ENCODE measurements around the gene UQCR11.
"Not testable (repeated sequence)": the region's sequence is repeated elsewhere in the genome, so short reads cannot be mapped to it uniquely, and the experiment has no call there.

The UQCR11 gene

GRCh38 chr19:1605236-1606137, at the start of gene UQCR11:
UQCR11 (minus strand) TSS chr19:1605462; CDS start chr19:1605409, 53 bp downstream.
- DNase-seq (ENCODE audit: low read depth in 2 of 2), result peak; percentile 86 to 87

DNA sequence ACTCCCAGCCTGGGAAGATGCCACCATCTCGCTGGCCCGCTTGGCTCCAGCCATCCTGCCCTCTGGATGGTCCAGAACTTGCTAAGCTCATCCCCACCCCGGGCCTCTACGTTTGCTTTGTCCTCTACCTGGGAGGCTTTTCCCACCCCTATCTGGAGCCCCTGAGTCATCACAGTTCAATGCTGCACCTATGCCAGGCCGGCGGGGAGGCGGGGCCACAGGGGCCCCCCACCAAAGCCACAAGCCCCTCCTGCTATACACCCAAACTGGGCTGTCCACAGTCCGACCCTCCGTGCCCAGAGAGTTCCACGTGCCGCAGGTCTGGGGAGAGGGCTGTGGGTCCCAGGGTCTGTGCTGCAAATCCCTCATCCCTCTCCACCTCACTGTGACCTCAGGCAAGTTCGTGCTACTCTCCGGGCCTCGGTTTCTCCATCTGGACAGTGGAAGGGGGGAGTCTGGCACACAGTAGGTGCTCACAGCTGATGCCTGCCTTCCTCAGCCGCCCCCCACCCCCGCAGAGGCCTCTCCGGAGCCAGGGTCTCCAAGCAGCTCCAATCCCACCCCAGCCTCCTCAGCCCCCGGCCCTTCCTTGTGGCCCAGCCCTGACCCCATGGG, 49.0 kb upstream of the UQCR11 start:
- DNase-seq (ENCODE audit: low read depth in 2 of 2), result no peak

DNA sequence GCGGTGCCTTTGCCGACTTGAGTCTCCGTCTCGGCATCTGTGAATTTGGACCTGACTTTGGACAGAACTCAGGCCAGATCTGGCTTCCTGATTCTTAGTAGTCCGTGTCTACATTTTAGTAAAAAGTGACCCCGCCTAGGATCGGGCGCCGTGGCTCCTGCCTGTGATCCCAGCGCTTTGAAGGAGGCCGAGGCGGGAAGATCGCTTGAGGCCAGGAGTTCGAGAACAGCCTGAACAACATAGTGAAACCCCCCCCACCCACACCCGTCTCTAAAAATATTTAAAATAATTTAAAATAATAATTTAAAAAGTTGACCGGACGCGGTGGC, 48.0 kb upstream of the UQCR11 start:
- no peak for DNase-seq (ENCODE audit: low read depth in 2 of 2)

GRCh38 chr19:1652471-1653299, 47.4 kb upstream of the UQCR11 start, which contains the start of gene TCF3:
TCF3 (minus strand) TSS chr19:1652615; CDS start chr19:1650248, 2,367 bp downstream.
- peak; percentile 99 for DNase-seq (ENCODE audit: low read depth in 2 of 2)

- no peak for DNase-seq (ENCODE audit: low read depth in 2 of 2)
These were observed 46.5 kb upstream of the UQCR11 start for GRCh38 chr19:1651568-1652291.

DNA sequence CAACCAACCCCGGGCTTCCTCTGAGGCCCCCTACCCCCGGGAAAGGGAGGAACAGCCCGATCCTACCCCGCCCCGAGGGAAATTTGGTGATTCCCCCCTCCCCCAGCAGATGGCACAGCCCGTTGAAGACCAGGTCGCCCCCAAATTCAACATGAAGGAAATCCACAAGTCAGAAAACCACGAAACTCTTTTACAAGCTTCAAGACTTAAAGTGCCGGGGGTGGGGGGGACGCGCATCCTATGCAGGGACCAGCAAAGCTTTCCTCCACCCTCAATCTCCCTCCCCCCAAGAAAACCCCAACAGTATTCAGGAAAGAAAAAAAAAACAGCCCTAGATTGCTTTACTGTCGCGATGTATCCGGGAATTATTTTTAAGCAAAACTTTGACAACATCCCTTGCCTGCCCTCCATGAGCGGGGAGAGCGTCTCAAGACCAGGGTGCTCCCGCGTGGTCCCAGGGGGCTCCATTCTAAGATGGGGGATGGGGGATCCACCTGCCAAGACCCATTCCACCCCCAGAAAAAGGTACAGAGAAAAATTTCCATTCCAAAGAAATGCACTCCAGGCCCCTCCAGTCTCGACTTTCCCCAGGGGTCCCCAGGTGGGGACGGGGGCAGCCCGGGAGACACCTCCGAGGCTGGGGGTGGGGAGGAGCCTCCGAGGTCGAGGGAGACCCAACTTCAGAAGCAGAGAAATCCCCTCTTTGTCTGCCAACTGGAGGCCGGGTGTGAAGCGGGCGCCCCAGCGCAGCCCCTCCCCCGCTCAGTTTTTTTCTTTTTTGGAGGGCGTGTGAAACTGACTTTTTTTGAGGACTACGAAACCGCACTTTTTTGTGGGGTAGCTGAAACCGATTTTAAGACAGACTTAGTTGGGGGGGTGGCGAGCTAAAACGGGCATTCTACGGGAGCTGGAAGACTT, 45.6 kb upstream of the UQCR11 start:
- no peak for DNase-seq (ENCODE audit: low read depth in 2 of 2)

GRCh38 chr19:1649706-1650649, 44.7 kb upstream of the UQCR11 start:
- no peak for DNase-seq (ENCODE audit: low read depth in 2 of 2)

GRCh38 chr19:1648920-1649541, 43.8 kb upstream of the UQCR11 start:
- DNase-seq (ENCODE audit: low read depth in 2 of 2), result no peak

- DNase-seq (ENCODE audit: low read depth in 2 of 2), result no peak
These were observed 43.2 kb upstream of the UQCR11 start for GRCh38 chr19:1648459-1648849.

DNA sequence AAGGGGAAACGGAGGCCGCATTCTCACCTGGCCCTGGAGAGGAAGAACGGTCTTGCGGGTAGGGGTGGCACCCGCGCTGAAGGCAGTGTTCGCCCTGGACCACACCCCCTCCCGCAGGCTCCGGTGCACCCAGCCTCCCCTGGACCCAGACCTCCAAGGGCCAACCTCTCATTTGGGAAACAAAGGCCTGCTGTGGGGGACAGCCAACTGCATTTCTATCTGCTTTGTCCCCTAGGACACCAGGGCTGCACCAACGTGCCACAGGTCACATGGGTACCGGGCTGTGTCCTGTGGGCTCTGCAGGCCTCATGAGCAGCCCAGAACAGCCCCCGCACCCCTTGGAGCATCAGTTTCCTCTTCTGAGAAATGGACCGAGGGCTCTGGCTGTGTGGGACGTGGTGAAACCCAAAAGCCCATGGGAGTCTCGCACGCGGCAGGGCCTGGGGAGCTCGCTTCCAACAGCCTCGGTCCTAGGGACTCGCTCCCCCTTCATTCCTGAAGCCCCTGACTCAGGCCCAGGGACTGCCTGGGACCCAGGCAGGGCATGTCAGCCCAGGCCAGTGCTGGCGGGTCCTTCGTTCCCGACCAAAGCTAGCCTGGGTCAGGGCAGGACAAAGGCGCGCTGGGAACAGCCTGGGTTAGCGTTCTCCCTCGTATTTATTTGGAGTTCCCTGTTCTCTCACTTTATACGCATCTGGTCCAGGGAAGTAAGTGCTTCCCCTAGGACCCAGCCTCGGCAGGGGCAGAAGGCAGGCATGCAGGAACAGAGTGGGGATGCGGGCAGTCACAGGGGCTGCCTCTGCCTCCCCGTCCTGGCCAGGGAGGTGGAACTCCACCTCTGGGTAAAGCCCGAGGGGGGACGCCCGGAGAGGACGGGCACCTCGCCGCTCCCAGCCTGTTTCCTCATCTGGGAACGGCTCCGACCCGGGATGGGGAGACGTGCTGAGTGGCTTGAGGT, 42.5 kb upstream of the UQCR11 start:
- DNase-seq (ENCODE audit: low read depth in 2 of 2), result no peak

DNA sequence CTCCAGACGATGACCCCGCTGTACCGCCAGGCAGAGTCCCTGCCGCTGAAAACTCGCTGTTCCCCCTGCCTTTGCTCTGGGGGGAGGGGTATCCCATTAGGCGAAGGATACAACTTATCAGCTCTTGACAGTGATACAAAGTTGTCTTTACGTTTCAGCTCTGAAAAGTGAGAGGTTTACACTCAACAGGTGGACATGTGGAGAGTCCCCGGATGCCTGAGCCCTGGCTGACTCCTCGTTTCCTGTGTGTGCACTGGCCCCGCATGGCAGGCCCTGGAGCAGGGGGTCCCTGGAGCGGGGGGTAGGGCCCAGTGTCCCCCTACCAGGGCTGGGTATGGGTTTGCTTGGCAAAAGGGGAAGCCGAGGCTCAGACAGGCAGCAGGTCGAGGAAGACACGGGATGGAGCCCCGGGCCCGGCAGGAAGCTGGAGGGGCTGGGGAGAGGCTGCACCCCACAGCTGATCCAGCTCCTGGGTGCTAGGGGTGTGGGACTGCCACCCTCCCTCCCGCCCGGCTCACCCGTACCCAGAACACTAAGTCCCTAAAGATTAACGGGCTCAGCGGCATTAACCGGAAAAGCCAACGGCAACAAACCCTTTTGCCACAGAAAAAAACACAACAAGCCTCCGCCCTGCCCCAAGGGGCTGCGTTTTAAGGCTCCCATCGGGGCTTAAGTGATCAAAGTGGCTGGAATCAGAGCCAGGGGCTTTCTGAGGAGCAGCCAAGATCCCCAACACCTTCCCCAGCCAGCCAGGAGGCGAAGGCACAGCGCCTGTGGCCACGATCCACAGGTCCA, 41.6 kb upstream of the UQCR11 start:
- DNase-seq (ENCODE audit: low read depth in 2 of 2), result no peak

- no peak for DNase-seq (ENCODE audit: low read depth in 2 of 2)
These were observed 40.9 kb upstream of the UQCR11 start for GRCh38 chr19:1646149-1646548.

- no peak for DNase-seq (ENCODE audit: low read depth in 2 of 2)
These were observed 40.0 kb upstream of the UQCR11 start for GRCh38 chr19:1645299-1645698.

GRCh38 chr19:1644070-1644469, 38.8 kb upstream of the UQCR11 start:
- no peak for DNase-seq (ENCODE audit: low read depth in 2 of 2)

GRCh38 chr19:1640893-1641448, 35.7 kb upstream of the UQCR11 start:
- DNase-seq (ENCODE audit: low read depth in 2 of 2), result not testable (repeated sequence)

Data from fibroblast of skin of left biceps (primary cell).